ENCODE results near the gene AKAP1. TPM values are rescaled to one million over a fixed set of nuclear protein-coding genes. Genes with fewer than 3 reads are reported as not detected.

AKAP1 gene
- total and polyA plus RNA-seq, 2 of the 8 experiments (the other 6 are each of a cell fraction or from before 2014, with no cell fraction given), result 120 to 156 TPM

GRCh38 chr17:57142925-57143324, 57.9 kb downstream of the AKAP1 start:
- no peak overlapping the region for H2BK15ac ChIP-seq (ENCODE audit: low read length)
- H2BK5ac ChIP-seq (ENCODE audit: low read depth, low read length), result no peak overlapping the region
- no peaks in the 10 kb centered on the region for H3K79me1 ChIP-seq (ENCODE audit: low read depth, low read length)
- H3K4ac ChIP-seq (replicated peaks; ENCODE audit: insufficient read length, low read depth, low read length), result no peak overlapping the region
- no peak overlapping the region for H2BK12ac ChIP-seq (ENCODE audit: low read depth, low read length)
- no peaks in the 10 kb centered on the region for H4K20me1 ChIP-seq (replicated peaks in 1 of 2; ENCODE audit: control insufficient read depth in 1 of 2, insufficient read depth in 2 of 2, low read length in 2 of 2)
- FAIRE-seq (no peak), DNase-seq (ENCODE audit: low read depth in 1 of 2, low spot score in 2 of 2) (no peak)
- TF ChIP-seq FOSL1 (IDR thresholded peaks at IDR 0.05; ENCODE audit: insufficient read depth, low read depth, low read length) (no peak), GTF2F1 (IDR thresholded peaks at IDR 0.05; ENCODE audit: borderline replicate concordance, low read depth, low read length) (no peak), CREB1 (IDR thresholded peaks at IDR 0.05) (no peak), KDM1A (IDR thresholded peaks at IDR 0.05; ENCODE audit: borderline replicate concordance, low read length) (no peak), HDAC2 (IDR thresholded peaks at IDR 0.05; ENCODE audit: borderline replicate concordance in 1 of 2, low read depth in 2 of 2, low read length in 2 of 2) (no peak), NANOG (IDR thresholded peaks at IDR 0.05; ENCODE audit: insufficient read depth, low read depth, low read length, poor library complexity, severe bottlenecking) (no peak), SP4 (IDR thresholded peaks at IDR 0.05; ENCODE audit: low read length) (no peak), EZH2 (IDR thresholded peaks at IDR 0.05; ENCODE audit: low read depth, low read length, severe bottlenecking) (no peak), CBX8 (IDR thresholded peaks at IDR 0.05; ENCODE audit: borderline replicate concordance, low read depth, low read length) (no peak), GABPA (IDR thresholded peaks at IDR 0.05; ENCODE audit: borderline replicate concordance, insufficient read depth, low read length) (no peak), SP2 (IDR thresholded peaks at IDR 0.05; ENCODE audit: low read length) (no peak), TBP (IDR thresholded peaks at IDR 0.05; ENCODE audit: low read depth, low read length) (no peak)
- H3K36me3 ChIP-seq (ENCODE audit: control insufficient read depth in 2 of 4, insufficient read depth in 4 of 4, low read length in 3 of 4), result no peaks in the 10 kb centered on the region
- H2BK20ac ChIP-seq (ENCODE audit: low read length), result no peak overlapping the region
- POLR2A ChIA-PET (ENCODE audit: partially characterized antibody), result no interaction called here
- H3K4me3 ChIP-seq (ENCODE audit: extremely low read depth in 1 of 4, insufficient read depth in 2 of 4, low read depth in 3 of 4, low read length in 4 of 4), result no peak overlapping the region
- no peak overlapping the region for H3K56ac ChIP-seq (replicated peaks; ENCODE audit: insufficient read length, low read depth, low read length)
- no peak overlapping the region for H2BK120ac ChIP-seq (replicated peaks; ENCODE audit: low read depth, low read length)
- H2AK5ac ChIP-seq (ENCODE audit: low read depth, low read length), result no peak overlapping the region
- H3K27me3 ChIP-seq (replicated peaks in 1 of 4; ENCODE audit: control insufficient read depth in 3 of 4, extremely low read depth in 1 of 4, insufficient read depth in 3 of 4, low read length in 3 of 4), result no peaks in the 10 kb centered on the region
- H3K9ac ChIP-seq (replicated peaks in 1 of 4; ENCODE audit: extremely low read depth in 1 of 4, low read depth in 3 of 4, low read length in 3 of 4), result no peak overlapping the region
- H4K5ac ChIP-seq (ENCODE audit: insufficient read length, low read depth, low read length), result no peak overlapping the region
- 90% methylated on average over 4 of the region's 4 CpGs; no CpG with 5 or more reads in 1 of the 2 experiments for WGBS, 2 experiments (ENCODE audit: extremely low coverage in 1 of 2, insufficient coverage in 1 of 2, insufficient read length in 1 of 2, insufficient replicate concordance in 2 of 2, low coverage in 1 of 2, low lambda C conversion rate in 2 of 2, missing lambda C conversion rate in 1 of 2)
- no peak overlapping the region for H3K14ac ChIP-seq (ENCODE audit: insufficient read length)
- no peaks in the 10 kb centered on the region for H3K79me2 ChIP-seq (ENCODE audit: control insufficient read depth in 1 of 2, insufficient read depth in 2 of 2, low read length in 2 of 2)
- peak overlapping the region; percentile 34; the same call in 1 of the 2 replicates for H2AFZ ChIP-seq (ENCODE audit: low read length)
- H3K23ac ChIP-seq (ENCODE audit: insufficient read length), result no peak overlapping the region
- peaks cover 0 to 11% (median 5%) of the 10 kb centered on the region in 4 experiments; a peak in 4 of 7 replicates for H3K4me1 ChIP-seq (replicated peaks in 1 of 4; ENCODE audit: control insufficient read depth in 3 of 4, insufficient read depth in 4 of 4, low read length in 3 of 4)
- H4K8ac ChIP-seq (ENCODE audit: extremely low read depth, insufficient read depth, low read length), result no peak overlapping the region
- no peak overlapping the region for H3K27ac ChIP-seq (ENCODE audit: low read depth, low read length)
- H3K9me3 ChIP-seq (ENCODE audit: insufficient read depth in 2 of 2, low read depth in 1 of 2, low read length in 1 of 2), result no peaks in the 10 kb centered on the region
- H3K18ac ChIP-seq (ENCODE audit: extremely low read depth, low read length), result no peak overlapping the region
- H4K91ac ChIP-seq (replicated peaks; ENCODE audit: insufficient read length, low read length), result no peak overlapping the region
- CTCF ChIA-PET (ENCODE audit: partially characterized antibody), result interaction anchor here (0.5 to 1.4 kb wide), 12 partner anchors 10 to 605 kb away, joined by 3 to 7 read pairs (median 4); no protein-coding TSS in a partner anchor
- no peaks in the 10 kb centered on the region for H3K23me2 ChIP-seq (ENCODE audit: low read depth, low read length)
- H3K4me2 ChIP-seq (ENCODE audit: insufficient read depth in 1 of 2, low read depth in 2 of 2, low read length in 2 of 2), result no peak overlapping the region

Measured in H1 (cell line).